Omental fat pad (tissue), 4 donors: ENCODE measurements around the gene ZFYVE26. TPM values are rescaled to one million over a fixed set of nuclear protein-coding genes. Genes with fewer than 3 reads are reported as not detected.

Source experiments
- ATAC-seq: fragments of 150-250 bp; one replicate; pipeline ENCODE4 v1.9.1; 2016; ENCODE audit warnings: mild to moderate bottlenecking, moderate library complexity; ENCODE audit not compliant: low FRiP score
- DNase-seq: peaks from one replicate; pipeline ENCODE4 v3.0.0-alpha.2; 2019; ENCODE audit warnings: low spot score
- CTCF ChIP-seq, 3 donors: fragments of 450-650 bp; IDR thresholded peaks; one replicate each; pipeline ENCODE4 v1.5.1; 2016 to 2017; ENCODE audit warnings: antibody characterized with exemption in 3 of 3, mild to moderate bottlenecking in 3 of 3, moderate library complexity in 2 of 3
- total RNA-seq, 4 donors: library from RNA; depleted of rRNA; stranded (reverse); fragments of >200 nt; gene quantifications; one replicate each; pipeline ENCODE4 v1.1.0, GENCODE V29; 2016

ZFYVE26 gene
- 10 to 100 TPM; 24.1 to 33.7 (median 25.0) TPM for total RNA-seq

GRCh38 chr14:67816326-67817002 lies at the start of gene ZFYVE26:
ZFYVE26 (minus strand) TSS chr14:67816590; CDS start chr14:67815963, 627 bp downstream.
- ATAC-seq: peak; percentile 94
- TF ChIP-seq CTCF (IDR thresholded peaks at IDR 0.05): no peak
- peak; percentile 78 for DNase-seq

- DNase-seq (no peak), ATAC-seq (no peak)
- no peak for TF ChIP-seq CTCF (IDR thresholded peaks at IDR 0.05)
Observed at GRCh38 chr14:67863223-67863622, 46.8 kb upstream of the ZFYVE26 start.

GRCh38 chr14:67859169-67859749 lies 42.9 kb upstream of the ZFYVE26 start:
- TF ChIP-seq CTCF (IDR thresholded peaks at IDR 0.05): no peak
- no peak for ATAC-seq
- DNase-seq: no peak

GRCh38 chr14:67857778-67858350 lies 41.5 kb upstream of the ZFYVE26 start:
- no peak for DNase-seq
- ATAC-seq: no peak
- TF ChIP-seq CTCF (IDR thresholded peaks at IDR 0.05): no peak

- TF ChIP-seq CTCF (IDR thresholded peaks at IDR 0.05): no peak
- DNase-seq: no peak
- ATAC-seq: no peak
Observed at GRCh38 chr14:67856827-67857226, 40.4 kb upstream of the ZFYVE26 start.

GRCh38 chr14:67853715-67854114 lies 37.3 kb upstream of the ZFYVE26 start:
- ATAC-seq (no peak), DNase-seq (no peak)
- no peak for TF ChIP-seq CTCF (IDR thresholded peaks at IDR 0.05)
